ENCODE results near the gene DCHS2.

- TF ChIP-seq ZNF274 (IDR thresholded peaks at IDR 0.05; ENCODE audit: low read depth, low read length) (no peak), SUZ12 (IDR thresholded peaks at IDR 0.05; ENCODE audit: extremely low read depth, insufficient read depth, insufficient read length) (no peak), YY1 (IDR thresholded peaks at IDR 0.05; ENCODE audit: insufficient read depth, insufficient read length) (no peak)
Measured at GRCh38 chr4:154376486-154376885, 115.1 kb downstream of the DCHS2 start.

All from NT2/D1 (cell line).